SU-DHL-6 (cell line): Measurements from ENCODE around the gene PRLR.

ENCODE experiments used
- H2AFZ ChIP-seq: fragments of 200-600 bp; sonication (generic); 2 replicates; pipeline ENCODE4 v1.6.1; 2014; ENCODE audit warnings: low read depth, mild to moderate bottlenecking, moderate library complexity, mixed read lengths, antibody characterized with exemption, low read length; ENCODE audit not compliant: severe bottlenecking
- H3F3A ChIP-seq: fragments of 200-600 bp; shearing (Covaris generic); 2 replicates; pipeline ENCODE4 v1.6.0; 2016; ENCODE audit warnings: antibody characterized with exemption, mild to moderate bottlenecking; ENCODE audit not compliant: insufficient read depth
- H3K27ac ChIP-seq: fragments of 200-600 bp; sonication (generic); 2 replicates; pipeline ENCODE4 v1.5.1; 2016; ENCODE audit warnings: low read depth, mild to moderate bottlenecking, low read length, moderate library complexity, mixed read lengths
- H3K27me3 ChIP-seq: fragments of 200-600 bp; sonication (generic), shearing (Covaris generic); 2 replicates; pipeline ENCODE4 v1.6.0; 2014; ENCODE audit warnings: mild to moderate bottlenecking, low read length
- H3K36me3 ChIP-seq: fragments of 200-600 bp; sonication (generic); 2 replicates; pipeline ENCODE4 v1.6.1; 2014; ENCODE audit warnings: mild to moderate bottlenecking, low read length, mixed read lengths
- H3K4me2 ChIP-seq: fragments of 300-600, 200-600 bp; shearing (Covaris generic), sonication (generic); 2 replicates; pipeline ENCODE4 v1.6.0; 2014; ENCODE audit warnings: low read length, low read depth, mild to moderate bottlenecking; ENCODE audit not compliant: poor library complexity, severe bottlenecking
- H3K4me3 ChIP-seq: fragments of 200-600 bp; sonication (generic); 2 replicates; pipeline ENCODE4 v1.5.1; 2014; ENCODE audit warnings: antibody characterized with exemption, low read length, mild to moderate bottlenecking, mixed read lengths; ENCODE audit not compliant: insufficient read depth, poor library complexity, severe bottlenecking
- H3K79me2 ChIP-seq: fragments of 200-600 bp; sonication (generic); 2 replicates; pipeline ENCODE4 v1.6.1; 2014; ENCODE audit warnings: mild to moderate bottlenecking, low read length, moderate library complexity; ENCODE audit not compliant: insufficient read depth
- H3K9ac ChIP-seq: fragments of 200-600 bp; sonication (generic); 2 replicates; pipeline ENCODE4 v1.7.0; 2014; ENCODE audit warnings: mild to moderate bottlenecking, low read length
- H3K9me2 ChIP-seq: fragments of 200-600 bp; sonication (generic); replicated peaks from 2 replicates; pipeline ENCODE4 v1.6.1; 2014; ENCODE audit warnings: low read length; ENCODE audit not compliant: insufficient read depth
- H3K9me3 ChIP-seq: fragments of 200-600 bp; sonication (generic); 2 replicates; pipeline ENCODE4 v1.6.1; 2014; ENCODE audit warnings: low read length, mixed read lengths; ENCODE audit not compliant: insufficient read depth
- H4K20me1 ChIP-seq: fragments of 200-600 bp; sonication (generic); 2 replicates; pipeline ENCODE4 v1.6.1; 2014; ENCODE audit warnings: low read depth, mild to moderate bottlenecking, antibody characterized with exemption, low read length, moderate library complexity, mixed read lengths
- CTCF ChIP-seq: fragments of 200-600 bp; sonication (generic); IDR thresholded peaks from one replicate; pipeline ENCODE4 v1.5.1; 2017; ENCODE audit warnings: antibody characterized with exemption, mild to moderate bottlenecking, low read length, moderate library complexity; ENCODE audit not compliant: insufficient read depth, poor library complexity, severe bottlenecking
- EZH2phosphoT487 ChIP-seq: fragments of 200-600 bp; sonication (generic), shearing (Covaris generic); conservative IDR thresholded peaks from 2 replicates; pipeline ENCODE4 v1.6.1; 2018; ENCODE audit warnings: mild to moderate bottlenecking, antibody characterized with exemption, low read length, moderate library complexity, mixed read lengths

The PRLR gene

GRCh38 chr5:35230038-35230611 lies at the start of gene PRLR:
Gene PRLR, minus strand, starts transcription at chr5:35230487. Its CDS starts 140,867 bp downstream, at chr5:35089620.
- H2AFZ ChIP-seq = no peak within 1 kb of the TSS
- H3K9ac ChIP-seq = no peak within 1 kb of the TSS
- H3K27ac ChIP-seq = no peak within 1 kb of the TSS
- no peak within 1 kb of the TSS for H3K4me3 ChIP-seq
- H3K9me3 ChIP-seq = no peaks in the 10 kb centered on the region
- H3K27me3 ChIP-seq = no peaks in the 10 kb centered on the region
- no peaks in the 10 kb centered on the region for H4K20me1 ChIP-seq
- no peaks in the 10 kb centered on the region for H3K36me3 ChIP-seq
- no peak within 1 kb of the TSS for H3K4me2 ChIP-seq
- H3K9me2 ChIP-seq = no peaks in the 10 kb centered on the region; the same call in 1 of the 2 replicates
- TF ChIP-seq EZH2phosphoT487 (no peak), CTCF (no peak)
- H3F3A ChIP-seq = no peaks in the 10 kb centered on the region
- no peaks in the 10 kb centered on the region for H3K79me2 ChIP-seq

GRCh38 chr5:35274839-35275509 lies 44.7 kb upstream of the PRLR start:
- Histone ChIP-seq H3K9ac (no peak overlapping the region), H3K9me2 (no peaks in the 10 kb centered on the region), H3K27ac (no peak overlapping the region), H3K4me3 (no peak overlapping the region), H3K36me3 (no peaks in the 10 kb centered on the region), H4K20me1 (no peaks in the 10 kb centered on the region), H2AFZ (no peak overlapping the region), H3K79me2 (no peaks in the 10 kb centered on the region), H3F3A (no peaks in the 10 kb centered on the region), H3K4me2 (no peak overlapping the region), H3K27me3 (no peaks in the 10 kb centered on the region), H3K9me3 (no peaks in the 10 kb centered on the region)
- TF ChIP-seq CTCF = no peak

GRCh38 chr5:35269006-35269405 lies 38.7 kb upstream of the PRLR start:
- H3F3A ChIP-seq = no peaks in the 10 kb centered on the region
- no peaks in the 10 kb centered on the region for H3K79me2 ChIP-seq
- no peak overlapping the region for H3K27ac ChIP-seq
- no peak overlapping the region for H3K9ac ChIP-seq
- H3K36me3 ChIP-seq = no peaks in the 10 kb centered on the region
- no peaks in the 10 kb centered on the region for H3K9me3 ChIP-seq
- no peaks in the 10 kb centered on the region for H4K20me1 ChIP-seq
- TF ChIP-seq EZH2phosphoT487 (no peak), CTCF (no peak)
- H3K4me3 ChIP-seq = no peak overlapping the region
- no peaks in the 10 kb centered on the region for H3K9me2 ChIP-seq
- H2AFZ ChIP-seq = no peak overlapping the region
- no peak overlapping the region for H3K4me2 ChIP-seq
- H3K27me3 ChIP-seq = no peaks in the 10 kb centered on the region
